Neural cell (in vitro differentiated cells): ENCODE data around the gene PANK1. TPM values are rescaled to one million over a fixed set of nuclear protein-coding genes. Genes with fewer than 3 reads are reported as not detected.

Experiments
- H2AFZ ChIP-seq: fragments of 200-600, 300-800 bp; sonication (generic), shearing (Covaris generic); 2 replicates; pipeline ENCODE4 v1.6.0; 2014; ENCODE audit warnings: low read depth, mild to moderate bottlenecking, antibody characterized with exemption, low read length, moderate library complexity
- H3F3A ChIP-seq: fragments of 200-600 bp; shearing (Covaris generic); 2 replicates; pipeline ENCODE4 v1.6.1; 2016; ENCODE audit warnings: mild to moderate bottlenecking, moderate library complexity, mixed read lengths, antibody characterized with exemption, low read length; ENCODE audit not compliant: insufficient read depth, poor library complexity, severe bottlenecking
- H3K27ac ChIP-seq: fragments of 200-600, 300-800 bp; sonication (generic), shearing (Covaris generic); 2 replicates; pipeline ENCODE4 v1.5.1; 2014; ENCODE audit warnings: mild to moderate bottlenecking, low read length, moderate library complexity
- H3K27me3 ChIP-seq: fragments of 300-800, 200-600 bp; sonication (generic), shearing (Covaris generic); 2 replicates; pipeline ENCODE4 v1.6.0; 2014; ENCODE audit warnings: mild to moderate bottlenecking, low read depth, low read length, moderate library complexity; ENCODE audit not compliant: insufficient read depth
- H3K36me3 ChIP-seq: fragments of 300-800, 200-600 bp; sonication (generic), shearing (Covaris generic); 2 replicates; pipeline ENCODE4 v1.5.1; 2014; ENCODE audit warnings: mild to moderate bottlenecking, antibody characterized with exemption, low read length, moderate library complexity; ENCODE audit not compliant: insufficient read depth
- H3K4me2 ChIP-seq: fragments of 300-800, 200-600 bp; sonication (generic), shearing (Covaris generic); 2 replicates; pipeline ENCODE4 v1.6.0; 2014; ENCODE audit warnings: mild to moderate bottlenecking, low read length
- H3K4me3 ChIP-seq: fragments of 300-800, 200-600 bp; sonication (generic), shearing (Covaris generic); 2 replicates; pipeline ENCODE4 v1.5.1; 2014; ENCODE audit warnings: mild to moderate bottlenecking, low read length, moderate library complexity
- H3K79me2 ChIP-seq: fragments of 200-600 bp; shearing (Covaris generic); replicated peaks from 2 replicates; pipeline ENCODE4 v1.6.0; 2014; ENCODE audit warnings: mild to moderate bottlenecking, low read length, moderate library complexity; ENCODE audit not compliant: insufficient read depth
- H3K9ac ChIP-seq: fragments of 300-800, 200-600 bp; sonication (generic), shearing (Covaris generic); 2 replicates; pipeline ENCODE4 v1.6.1; 2016; ENCODE audit warnings: mild to moderate bottlenecking, low read length, mixed read lengths
- H3K9me2 ChIP-seq: fragments of 200-600 bp; shearing (Covaris generic); 2 replicates; pipeline ENCODE4 v1.6.1; 2016; ENCODE audit warnings: mild to moderate bottlenecking, low read length, mixed read lengths; ENCODE audit not compliant: insufficient read depth
- H3K9me3 ChIP-seq: fragments of 200-600, 300-800 bp; sonication (generic), shearing (Covaris generic); 2 replicates; pipeline ENCODE4 v1.6.1; 2016; ENCODE audit warnings: mild to moderate bottlenecking, mixed run types, low read length, moderate library complexity, mixed read lengths
- H4K20me1 ChIP-seq: fragments of 200-600 bp; shearing (Covaris generic); 2 replicates; pipeline ENCODE4 v1.6.1; 2016; ENCODE audit warnings: mild to moderate bottlenecking, mixed run types; ENCODE audit not compliant: insufficient read depth
- EP300 ChIP-seq: fragments of 450-650 bp; conservative IDR thresholded peaks from 2 replicates; pipeline ENCODE4 v1.6.1; 2014; ENCODE audit warnings: antibody characterized with exemption, mild to moderate bottlenecking, moderate library complexity; ENCODE audit not compliant: poor library complexity, severe bottlenecking
- EZH2 ChIP-seq: fragments of 200-600, 300-800 bp; shearing (Covaris generic), sonication (generic); IDR thresholded peaks from 2 replicates; pipeline ENCODE4 v1.6.1; 2014; ENCODE audit warnings: antibody characterized with exemption, low read length, borderline replicate concordance, mild to moderate bottlenecking; ENCODE audit not compliant: insufficient read depth, poor library complexity, severe bottlenecking
- MXI1 ChIP-seq: fragments of 450-650 bp; conservative IDR thresholded peaks from 2 replicates; pipeline ENCODE4 v1.6.1; 2014; ENCODE audit warnings: antibody characterized with exemption, mild to moderate bottlenecking; ENCODE audit not compliant: poor library complexity, severe bottlenecking
- POLR2AphosphoS5 ChIP-seq: IDR thresholded peaks from 2 replicates; pipeline ENCODE4 v1.6.1; 2012
- RAD21 ChIP-seq: fragments of 450-650 bp; conservative IDR thresholded peaks from 2 replicates; pipeline ENCODE4 v1.6.1; 2014; ENCODE audit warnings: antibody characterized with exemption, mild to moderate bottlenecking, moderate library complexity
- SMC3 ChIP-seq: fragments of 450-650 bp; conservative IDR thresholded peaks from 2 replicates; pipeline ENCODE4 v1.6.1; 2014; ENCODE audit warnings: antibody characterized with exemption, mild to moderate bottlenecking, moderate library complexity; ENCODE audit not compliant: poor library complexity
- TAF1 ChIP-seq: IDR thresholded peaks from 2 replicates; pipeline ENCODE4 v1.6.1; 2012; ENCODE audit warnings: low read depth
- polyA plus RNA-seq: library from polyadenylated mRNA; depleted of rRNA; stranded (reverse); fragments of >200 nt; gene quantifications from 2 replicates; pipeline ENCODE4 v1.2.3, GENCODE V29; 2014
- TF ChIP-seq, protein P1 (sequence below): fragments of 450-650 bp; IDR thresholded peaks from 2 replicates; pipeline ENCODE4 v1.5.1; 2014; ENCODE audit warnings: antibody characterized with exemption, mild to moderate bottlenecking, moderate library complexity; ENCODE audit not compliant: poor library complexity, severe bottlenecking
- TF ChIP-seq, protein P2 (sequence below): IDR thresholded peaks from 2 replicates; pipeline ENCODE4 v1.6.1; 2012; ENCODE audit warnings: borderline replicate concordance

Gene PANK1
- polyA plus RNA-seq, 1 donor from 2014 or later = 15.4 TPM

DNA sequence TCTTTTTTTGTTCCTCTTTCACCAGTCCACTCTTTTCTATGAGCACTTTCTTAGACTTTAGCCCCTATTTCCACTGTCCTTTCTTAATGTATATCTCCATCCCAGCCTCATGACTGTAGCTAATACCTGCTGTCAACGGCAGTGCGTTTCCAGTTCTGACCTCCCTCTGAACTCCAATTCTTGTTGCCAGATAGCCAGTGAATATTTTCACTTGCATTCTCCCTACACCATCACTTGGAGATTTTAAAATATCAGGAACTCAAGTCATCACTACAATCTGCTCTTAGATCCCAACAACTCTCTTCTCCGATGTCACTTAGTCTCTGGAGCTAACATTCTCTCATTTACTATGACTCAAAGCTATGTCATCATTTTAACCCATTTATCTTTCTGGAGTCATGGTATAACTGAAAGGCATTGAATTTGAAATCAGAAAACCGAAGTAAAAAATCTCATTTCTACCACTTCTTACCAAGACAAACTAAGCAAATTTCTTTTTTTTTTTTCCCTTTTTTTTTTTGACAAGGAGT lies 104.6 kb downstream of the PANK1 start:
- Histone ChIP-seq H3K9me2 (no peaks in the 10 kb centered on the region), H3K79me2 (no peaks in the 10 kb centered on the region), H3K36me3 (no peaks in the 10 kb centered on the region), H3K4me3 (no peak overlapping the region), H4K20me1 (no peaks in the 10 kb centered on the region), H3K9me3 (no peaks in the 10 kb centered on the region), H3K27me3 (peaks cover 10% of the 10 kb centered on the region), H3F3A (no peaks in the 10 kb centered on the region), H3K9ac (no peak overlapping the region), H3K4me2 (no peak overlapping the region), H2AFZ (no peak overlapping the region), H3K27ac (no peak overlapping the region)
- no peak for TF ChIP-seq SMC3
- TF ChIP-seq EP300 = no peak
- TF ChIP-seq RAD21 = no peak
- TF ChIP-seq EZH2 = no peak
- no peak for TF ChIP-seq TAF1
- no peak for TF ChIP-seq POLR2AphosphoS5
- TF ChIP-seq, protein P1, sequence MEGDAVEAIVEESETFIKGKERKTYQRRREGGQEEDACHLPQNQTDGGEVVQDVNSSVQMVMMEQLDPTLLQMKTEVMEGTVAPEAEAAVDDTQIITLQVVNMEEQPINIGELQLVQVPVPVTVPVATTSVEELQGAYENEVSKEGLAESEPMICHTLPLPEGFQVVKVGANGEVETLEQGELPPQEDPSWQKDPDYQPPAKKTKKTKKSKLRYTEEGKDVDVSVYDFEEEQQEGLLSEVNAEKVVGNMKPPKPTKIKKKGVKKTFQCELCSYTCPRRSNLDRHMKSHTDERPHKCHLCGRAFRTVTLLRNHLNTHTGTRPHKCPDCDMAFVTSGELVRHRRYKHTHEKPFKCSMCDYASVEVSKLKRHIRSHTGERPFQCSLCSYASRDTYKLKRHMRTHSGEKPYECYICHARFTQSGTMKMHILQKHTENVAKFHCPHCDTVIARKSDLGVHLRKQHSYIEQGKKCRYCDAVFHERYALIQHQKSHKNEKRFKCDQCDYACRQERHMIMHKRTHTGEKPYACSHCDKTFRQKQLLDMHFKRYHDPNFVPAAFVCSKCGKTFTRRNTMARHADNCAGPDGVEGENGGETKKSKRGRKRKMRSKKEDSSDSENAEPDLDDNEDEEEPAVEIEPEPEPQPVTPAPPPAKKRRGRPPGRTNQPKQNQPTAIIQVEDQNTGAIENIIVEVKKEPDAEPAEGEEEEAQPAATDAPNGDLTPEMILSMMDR = no peak
- TF ChIP-seq, protein P2, sequence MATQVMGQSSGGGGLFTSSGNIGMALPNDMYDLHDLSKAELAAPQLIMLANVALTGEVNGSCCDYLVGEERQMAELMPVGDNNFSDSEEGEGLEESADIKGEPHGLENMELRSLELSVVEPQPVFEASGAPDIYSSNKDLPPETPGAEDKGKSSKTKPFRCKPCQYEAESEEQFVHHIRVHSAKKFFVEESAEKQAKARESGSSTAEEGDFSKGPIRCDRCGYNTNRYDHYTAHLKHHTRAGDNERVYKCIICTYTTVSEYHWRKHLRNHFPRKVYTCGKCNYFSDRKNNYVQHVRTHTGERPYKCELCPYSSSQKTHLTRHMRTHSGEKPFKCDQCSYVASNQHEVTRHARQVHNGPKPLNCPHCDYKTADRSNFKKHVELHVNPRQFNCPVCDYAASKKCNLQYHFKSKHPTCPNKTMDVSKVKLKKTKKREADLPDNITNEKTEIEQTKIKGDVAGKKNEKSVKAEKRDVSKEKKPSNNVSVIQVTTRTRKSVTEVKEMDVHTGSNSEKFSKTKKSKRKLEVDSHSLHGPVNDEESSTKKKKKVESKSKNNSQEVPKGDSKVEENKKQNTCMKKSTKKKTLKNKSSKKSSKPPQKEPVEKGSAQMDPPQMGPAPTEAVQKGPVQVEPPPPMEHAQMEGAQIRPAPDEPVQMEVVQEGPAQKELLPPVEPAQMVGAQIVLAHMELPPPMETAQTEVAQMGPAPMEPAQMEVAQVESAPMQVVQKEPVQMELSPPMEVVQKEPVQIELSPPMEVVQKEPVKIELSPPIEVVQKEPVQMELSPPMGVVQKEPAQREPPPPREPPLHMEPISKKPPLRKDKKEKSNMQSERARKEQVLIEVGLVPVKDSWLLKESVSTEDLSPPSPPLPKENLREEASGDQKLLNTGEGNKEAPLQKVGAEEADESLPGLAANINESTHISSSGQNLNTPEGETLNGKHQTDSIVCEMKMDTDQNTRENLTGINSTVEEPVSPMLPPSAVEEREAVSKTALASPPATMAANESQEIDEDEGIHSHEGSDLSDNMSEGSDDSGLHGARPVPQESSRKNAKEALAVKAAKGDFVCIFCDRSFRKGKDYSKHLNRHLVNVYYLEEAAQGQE = no peak
- no peak for TF ChIP-seq MXI1

DNA sequence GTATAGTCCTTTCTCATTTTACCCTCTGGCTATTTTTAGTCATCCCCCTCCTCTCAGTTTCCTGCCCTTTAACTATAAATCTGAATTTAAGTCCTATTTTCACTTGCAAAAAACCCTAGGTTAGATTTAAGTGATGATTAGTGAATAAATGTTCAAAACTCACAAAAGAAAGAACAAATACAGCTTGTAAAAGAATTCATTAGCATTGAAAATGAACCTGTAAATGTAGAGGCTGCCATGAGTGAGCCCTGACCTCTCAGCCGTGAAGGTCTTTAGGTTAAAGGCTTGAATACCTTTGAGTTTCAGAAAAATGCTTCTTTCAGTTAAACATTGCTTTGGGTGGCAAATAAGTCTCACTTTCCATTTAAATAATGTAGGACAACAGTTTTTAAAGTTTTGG lies 107.7 kb downstream of the PANK1 start:
- H3K4me2 ChIP-seq = no peak overlapping the region
- TF ChIP-seq MXI1 = no peak
- TF ChIP-seq SMC3 = no peak
- TF ChIP-seq, protein P1 = no peak
- TF ChIP-seq POLR2AphosphoS5 = no peak
- no peak for TF ChIP-seq RAD21
- no peak for TF ChIP-seq EZH2
- TF ChIP-seq TAF1 = no peak
- TF ChIP-seq EP300 = no peak
- TF ChIP-seq, protein P2 = no peak
- no peaks in the 10 kb centered on the region for H3K79me2 ChIP-seq
- no peak overlapping the region for H3K4me3 ChIP-seq
- H3F3A ChIP-seq = no peaks in the 10 kb centered on the region
- H4K20me1 ChIP-seq = no peaks in the 10 kb centered on the region
- H3K27ac ChIP-seq = no peak overlapping the region
- no peaks in the 10 kb centered on the region for H3K36me3 ChIP-seq
- peaks cover 3% of the 10 kb centered on the region for H3K9me3 ChIP-seq
- no peak overlapping the region for H3K9ac ChIP-seq
- no peaks in the 10 kb centered on the region for H3K9me2 ChIP-seq
- no peak overlapping the region for H2AFZ ChIP-seq
- H3K27me3 ChIP-seq = peaks cover 40% of the 10 kb centered on the region
